Muscle of arm (tissue), 12 donors: ENCODE data around the gene PLAGL2. TPM values are rescaled to one million over a fixed set of nuclear protein-coding genes. Genes with fewer than 3 reads are reported as not detected.

Experiments used
- DNase-seq: peaks from one replicate; pipeline ENCODE4 v3.0.0-alpha.2; 2013
- polyA plus RNA-seq, 12 donors: library from polyadenylated mRNA; unstranded; fragments of 120-200 nt; gene quantifications; one replicate each; pipeline ENCODE4 v1.2.1, GENCODE V29; 2013; ENCODE audit not compliant: insufficient read length in 12 of 12

PLAGL2 gene
- polyA plus RNA-seq, 12 donors: 10.0 to 37.1 (median 13.4) TPM; not detected in 1

DNA sequence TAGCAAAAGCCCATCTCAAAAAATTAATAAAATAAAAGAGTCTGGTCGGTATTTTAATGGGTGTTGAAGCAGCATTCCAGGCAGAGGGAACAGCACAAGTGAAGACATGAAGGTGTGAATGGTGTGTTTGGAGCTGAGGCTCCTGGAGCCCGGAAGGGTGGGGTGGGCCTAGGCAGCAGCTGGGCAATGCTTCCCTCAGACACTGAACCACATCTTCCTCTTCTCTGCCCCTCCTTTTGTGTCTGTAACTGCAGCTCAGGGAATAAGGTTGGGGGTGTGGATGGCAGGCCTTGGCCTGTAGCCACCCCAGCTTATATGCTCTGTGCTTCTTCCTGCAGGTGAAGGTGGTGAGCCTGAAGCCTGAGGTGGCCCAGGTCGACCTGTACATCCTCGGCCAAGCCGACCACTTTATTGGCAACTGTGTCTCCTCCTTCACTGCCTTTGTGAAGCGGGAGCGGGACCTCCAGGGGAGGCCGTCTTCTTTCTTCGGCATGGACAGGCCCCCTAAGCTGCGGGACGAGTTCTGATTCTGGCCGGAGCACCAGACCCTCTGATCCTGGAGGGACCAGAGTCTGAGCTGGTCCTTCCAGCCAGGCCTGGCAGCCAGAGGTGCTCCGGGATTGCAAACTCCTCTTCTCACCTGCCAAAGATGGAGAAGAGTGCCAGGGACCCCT, 26.7 kb upstream of the PLAGL2 start:
- DNase-seq: no peak

GRCh38 chr20:32233286-32233685, 25.7 kb upstream of the PLAGL2 start:
- DNase-seq: no peak

DNA sequence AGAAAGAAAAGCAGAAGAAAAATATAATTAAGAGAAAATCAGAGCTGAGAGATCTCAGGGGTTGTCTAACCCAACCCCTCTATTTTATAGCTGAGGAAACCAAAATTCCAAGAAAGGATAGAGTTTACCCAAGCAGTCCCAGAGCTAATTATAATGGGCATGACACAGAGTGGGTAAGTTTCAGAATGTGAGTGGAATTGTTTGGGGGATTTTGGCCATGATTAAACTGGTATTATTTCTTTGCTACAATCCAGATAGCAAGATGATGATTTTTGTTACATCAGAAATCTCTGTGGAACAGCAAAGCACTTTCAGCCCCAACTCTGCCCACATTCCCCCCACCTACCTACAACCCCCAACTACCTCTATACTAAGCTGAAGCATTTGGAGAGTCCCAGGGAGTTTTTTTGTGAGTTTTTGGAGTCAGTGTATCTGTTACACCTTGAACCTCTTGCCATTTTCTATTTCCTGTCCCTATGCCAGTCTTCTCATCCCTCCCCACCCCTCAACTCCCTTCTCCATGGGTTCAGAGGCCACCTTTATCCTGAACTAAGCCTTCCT, 24.9 kb upstream of the PLAGL2 start:
- DNase-seq: no peak

- no peak for DNase-seq
Observed at GRCh38 chr20:32231847-32232246, 24.3 kb upstream of the PLAGL2 start.

DNA sequence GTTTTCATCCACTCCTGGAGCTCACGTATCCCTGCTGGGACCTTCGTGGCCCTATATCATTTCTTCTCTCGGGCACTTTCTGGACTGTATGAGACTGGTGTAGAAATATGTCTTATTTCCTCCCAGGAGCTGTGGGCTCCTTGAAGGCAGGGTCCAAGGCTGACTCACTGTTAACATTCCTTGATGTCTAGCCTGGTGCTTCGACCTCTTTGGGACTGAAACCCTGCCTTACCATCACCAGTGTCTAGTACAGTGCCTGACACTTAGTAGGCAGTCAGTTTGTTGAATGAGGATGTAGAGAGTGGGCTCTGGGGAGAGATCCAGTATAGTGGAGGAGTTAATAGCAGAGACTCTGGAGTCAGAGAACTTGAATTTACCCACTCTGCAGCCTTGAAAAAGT, 23.7 kb upstream of the PLAGL2 start:
- DNase-seq: no peak

DNA sequence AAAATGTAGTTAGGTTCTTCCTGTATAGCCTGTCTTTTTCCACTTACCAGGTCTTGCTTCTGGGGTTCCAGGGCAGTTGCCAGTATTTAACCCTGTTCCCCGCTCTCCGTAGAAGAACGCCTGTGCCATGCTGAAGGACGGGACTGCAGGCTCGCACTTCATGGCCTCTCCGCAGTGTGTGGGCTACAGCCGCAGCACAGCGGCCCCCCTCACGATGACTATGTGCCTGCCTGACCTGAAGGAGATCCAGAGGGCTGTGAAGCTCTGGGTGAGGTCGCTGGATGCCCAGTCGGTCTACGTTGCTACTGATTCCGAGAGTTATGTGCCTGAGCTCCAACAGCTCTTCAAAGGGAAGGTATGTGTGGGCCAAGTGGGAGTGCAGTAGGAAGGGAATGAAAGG, 23.2 kb upstream of the PLAGL2 start:
- DNase-seq: no peak

GRCh38 chr20:32229251-32229747, 21.8 kb upstream of the PLAGL2 start:
- DNase-seq: no peak

- DNase-seq: no peak
Observed at GRCh38 chr20:32227744-32228688, 20.5 kb upstream of the PLAGL2 start.

DNA sequence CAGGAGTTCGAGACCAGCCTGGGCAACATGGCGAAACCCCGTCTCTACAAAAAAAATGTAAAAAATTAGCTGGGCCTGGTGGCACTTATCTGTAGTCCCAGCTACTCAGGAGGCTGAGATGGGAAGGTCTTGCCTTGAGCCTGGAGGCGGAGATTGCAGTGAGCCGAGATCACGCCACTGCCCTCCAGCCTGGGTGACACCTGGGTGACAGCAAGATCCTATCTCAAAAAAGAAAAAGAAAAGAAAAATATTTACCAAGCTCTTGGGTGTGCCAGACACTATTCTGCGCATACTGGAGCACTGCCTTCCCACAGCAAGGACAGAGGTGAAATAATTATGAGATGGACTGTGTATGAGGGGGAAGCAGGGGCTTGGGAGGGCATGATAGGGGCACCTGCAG, 19.8 kb upstream of the PLAGL2 start:
- DNase-seq: no peak

DNA sequence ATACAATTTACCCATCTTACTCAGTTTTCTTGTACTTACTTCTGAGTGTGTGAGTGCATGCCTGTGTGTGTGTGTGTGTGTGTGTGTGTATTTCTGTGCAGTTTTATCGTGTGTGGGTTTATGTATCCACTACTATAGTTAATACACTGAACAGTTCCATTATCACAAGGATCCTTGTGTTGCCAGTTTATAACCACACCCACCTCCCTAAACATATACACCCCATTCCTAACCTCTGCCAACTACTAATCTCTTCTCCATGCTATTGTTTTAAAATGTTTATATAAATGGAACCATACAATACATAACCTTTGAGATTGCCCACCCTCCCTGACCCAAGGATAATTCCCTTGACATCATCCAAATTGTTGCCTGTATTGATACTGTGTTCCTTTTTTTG, 18.8 kb upstream of the PLAGL2 start:
- no peak for DNase-seq

GRCh38 chr20:32224463-32224862, 16.9 kb upstream of the PLAGL2 start:
- DNase-seq: no peak

GRCh38 chr20:32218156-32218900, 10.8 kb upstream of the PLAGL2 start:
- no peak for DNase-seq

DNA sequence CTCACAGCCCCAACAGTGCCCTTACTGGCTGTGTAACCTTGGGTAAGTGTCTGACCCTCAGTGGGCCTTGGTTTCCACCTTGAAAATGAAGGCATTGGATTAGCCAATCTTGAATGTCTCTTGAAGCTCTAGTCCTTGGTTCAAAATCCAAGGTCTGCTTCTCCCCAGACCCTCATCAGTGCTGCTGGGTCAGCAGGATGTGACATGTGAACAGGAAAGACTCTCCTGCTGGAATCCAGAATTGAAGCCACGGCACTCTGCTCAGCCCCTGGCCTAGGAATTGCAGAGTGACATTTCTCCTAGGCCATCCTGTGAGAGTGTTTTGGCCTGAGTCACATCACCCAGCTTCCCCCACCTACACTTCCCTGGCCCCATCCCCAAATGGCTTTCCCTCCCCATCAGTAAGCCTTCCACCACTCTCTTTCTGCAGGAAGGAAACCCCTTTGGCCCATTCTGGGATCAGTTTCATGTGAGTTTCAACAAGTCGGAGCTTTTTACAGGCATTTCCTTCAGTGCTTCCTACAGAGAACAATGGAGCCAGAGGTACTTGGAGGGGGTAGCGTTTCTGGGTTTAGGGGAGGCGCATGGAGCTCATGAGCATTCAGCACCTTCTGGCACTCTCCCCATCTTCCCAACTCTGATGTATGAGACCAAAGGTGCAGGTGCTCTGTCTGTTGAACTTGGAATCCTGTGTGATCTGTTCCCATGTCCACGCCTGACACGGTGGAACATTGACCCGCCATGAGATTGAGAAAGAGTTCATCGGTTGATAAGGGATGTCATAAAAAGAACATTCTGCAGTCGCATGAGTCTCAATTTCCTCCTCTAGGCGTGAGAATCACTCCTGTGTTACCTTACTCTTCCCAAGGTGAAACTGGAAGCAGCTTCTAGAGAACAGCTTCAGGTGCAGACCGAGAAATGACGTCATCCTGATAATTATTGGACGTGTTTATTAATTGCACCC, 8.9 kb upstream of the PLAGL2 start:
- no peak for DNase-seq

DNA sequence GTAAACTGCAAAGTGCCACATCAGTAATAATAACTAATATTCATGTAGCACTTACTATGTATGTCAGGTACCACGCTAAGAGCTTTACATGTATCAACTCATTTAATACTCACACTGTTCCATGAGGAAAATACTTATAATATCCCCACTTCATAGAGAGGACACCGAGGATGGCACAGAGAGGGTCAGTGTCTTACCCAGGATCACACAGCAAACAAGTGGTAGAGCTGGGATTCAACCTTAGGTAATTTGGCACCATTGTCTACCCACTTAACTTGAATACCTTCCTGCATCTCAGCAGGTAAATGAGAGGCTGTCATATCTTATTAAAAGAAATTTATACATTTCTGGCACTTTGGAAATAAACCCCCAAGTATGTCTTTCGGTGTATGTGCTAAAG, 8.2 kb upstream of the PLAGL2 start:
- DNase-seq: no peak

DNA sequence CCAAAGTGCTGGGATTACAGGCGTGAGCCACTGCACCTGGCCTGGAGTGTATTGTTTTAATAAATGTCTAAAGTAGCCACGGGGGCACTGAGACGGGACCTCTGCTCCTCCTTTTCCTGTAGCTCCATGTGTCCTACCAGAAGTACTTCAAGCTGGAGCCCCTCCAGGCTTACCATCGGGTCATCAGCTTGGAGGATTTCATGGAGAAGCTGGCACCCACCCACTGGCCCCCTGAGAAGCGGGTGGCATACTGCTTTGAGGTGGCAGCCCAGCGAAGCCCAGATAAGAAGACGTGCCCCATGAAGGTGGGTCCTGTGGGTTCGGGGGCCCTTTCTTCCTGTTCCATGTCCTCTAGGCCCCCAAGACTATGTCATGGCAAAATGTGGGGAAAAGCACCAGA, 7.6 kb upstream of the PLAGL2 start:
- no peak for DNase-seq

- DNase-seq: no peak
Observed at GRCh38 chr20:32213870-32214269, 6.3 kb upstream of the PLAGL2 start.

- no peak for DNase-seq
Observed at GRCh38 chr20:32209850-32210605, 2.5 kb upstream of the PLAGL2 start.

- DNase-seq: no peak
Observed at GRCh38 chr20:32208499-32209154, 1.1 kb upstream of the PLAGL2 start.
